HCT116 (cell line): Measurements from ENCODE around the gene AAK1. TPM values are rescaled to one million over a fixed set of nuclear protein-coding genes. Genes with fewer than 3 reads are reported as not detected.

Experiments
- ATAC-seq: fragments of 200-7000 bp; cut with Tn5 transposase; 2 replicates; pipeline ENCODE4 v1.9.1; 2020; ENCODE audit warnings: mild to moderate bottlenecking, moderate library complexity
- BruUV-seq: library from RNA; stranded (reverse); fragments of 400-500 nt; replicated peaks from 2 replicates; lab custom pipeline; 2021; lab: Mats Ljungman, UMichigan
- CTCF ChIA-PET: fragments of 300-600 bp; sonication (Branson Sonifier 250); formaldehyde crosslinking; loops from one replicate; lab custom pipeline; 2021; ENCODE audit warnings: antibody characterized with exemption; lab: Charles Lee
- POLR2A ChIA-PET: fragments of 300-600, 350-600 bp; sonication (Branson Sonifier 250); formaldehyde crosslinking; loops from one replicate; lab custom pipeline; 2021; ENCODE audit warnings: antibody characterized with exemption; lab: Charles Lee
- RAD21 ChIA-PET, 2 experiments: fragments of 300-600 bp; sonication (Branson Sonifier 250); formaldehyde crosslinking; loops; one replicate each; lab custom pipeline; 2023; ENCODE audit warnings: low total read pairs in 2 of 2; ENCODE audit not compliant: uncharacterized antibody in 2 of 2, unreplicated experiment in 2 of 2, low non-redundant PET in 1 of 2; lab: Charles Lee
- DNase-seq: peaks from one replicate; pipeline ENCODE4 v3.0.0-alpha.2; 2010; ENCODE audit warnings: low read depth, low spot score
- H2AFZ ChIP-seq: fragments of 200-600 bp; shearing (Covaris generic), sonication (generic); 2 replicates; pipeline ENCODE4 v1.6.1; 2017; ENCODE audit warnings: low read depth, mixed run types, mixed read lengths, antibody characterized with exemption, low read length; ENCODE audit not compliant: poor library complexity, severe bottlenecking
- H3K27ac ChIP-seq: 2 replicates; pipeline ENCODE4 v1.5.1; 2012; ENCODE audit warnings: low read depth, low read length
- H3K27me3 ChIP-seq: fragments of 200-600 bp; sonication (generic); 2 replicates; pipeline ENCODE4 v1.6.1; 2016; ENCODE audit warnings: mixed run types, low read length, mixed read lengths; ENCODE audit not compliant: insufficient read depth
- H3K36me3 ChIP-seq, 2 experiments: fragments of 200-500 bp in 1 of 2; fragments of 200-600 bp in 1 of 2; sonication (Bioruptor generic) in 1 of 2; sonication (generic) in 1 of 2; 2 replicates each; pipeline versions ENCODE4 v1.5.1 to v1.6.1; 2014 to 2016; ENCODE audit warnings: low read length in 2 of 2, inconsistent platforms in 1 of 2, mixed read lengths in 1 of 2, mixed run types in 1 of 2; ENCODE audit not compliant: insufficient read depth in 2 of 2, control insufficient read depth in 1 of 2
- H3K4me1 ChIP-seq, 2 experiments: fragments of 200-600 bp in 1 of 2; sonication (generic) in 1 of 2; 2 replicates each; pipeline versions ENCODE4 v1.5.1 to v1.6.1; 2012 to 2017; ENCODE audit warnings: low read length in 2 of 2, inconsistent platforms in 1 of 2, mild to moderate bottlenecking in 1 of 2, mixed read lengths in 1 of 2, mixed run types in 1 of 2, moderate library complexity in 1 of 2; ENCODE audit not compliant: insufficient read depth in 2 of 2, control insufficient read depth in 1 of 2
- H3K4me2 ChIP-seq: fragments of 200-600 bp; sonication (generic); 2 replicates; pipeline ENCODE4 v1.6.1; 2017; ENCODE audit warnings: mixed run types, low read length, mixed read lengths
- H3K4me3 ChIP-seq, 2 experiments: fragments of 200-600 bp in 1 of 2; sonication (generic) in 1 of 2; replicated peaks in 1 of 2; 2 replicates each; pipeline ENCODE4 v1.5.1; 2011 to 2016; ENCODE audit warnings: low read length in 2 of 2, control low read depth in 1 of 2, low read depth in 1 of 2, mild to moderate bottlenecking in 1 of 2, mixed read lengths in 1 of 2, mixed run types in 1 of 2
- H3K79me2 ChIP-seq: fragments of 200-600 bp; sonication (generic); 2 replicates; pipeline ENCODE4 v1.6.1; 2017; ENCODE audit warnings: mild to moderate bottlenecking, mixed run types, low read length, moderate library complexity, mixed read lengths; ENCODE audit not compliant: insufficient read depth
- H3K9ac ChIP-seq: fragments of 200-600 bp; sonication (generic); 2 replicates; pipeline ENCODE4 v1.6.1; 2016; ENCODE audit warnings: low read length, mixed read lengths
- H3K9me2 ChIP-seq: fragments of 200-600 bp; sonication (generic), shearing (Covaris generic); 2 replicates; pipeline ENCODE4 v1.6.1; 2017; ENCODE audit warnings: mixed run types, mild to moderate bottlenecking, moderate library complexity; ENCODE audit not compliant: insufficient read depth
- H3K9me3 ChIP-seq, 2 experiments: fragments of 200-500 bp in 1 of 2; fragments of 200-600 bp in 1 of 2; sonication (Bioruptor generic) in 1 of 2; sonication (generic) in 1 of 2; 2 replicates each; pipeline ENCODE4 v1.6.1; 2014 to 2017; ENCODE audit warnings: low read length in 2 of 2, mixed read lengths in 2 of 2, inconsistent platforms in 1 of 2, low read depth in 1 of 2, mild to moderate bottlenecking in 1 of 2, mixed run types in 1 of 2, moderate library complexity in 1 of 2; ENCODE audit not compliant: control insufficient read depth in 1 of 2, insufficient read depth in 1 of 2
- H4K20me1 ChIP-seq: fragments of 200-600 bp; sonication (generic), shearing (Covaris generic); 2 replicates; pipeline ENCODE4 v1.6.1; 2017; ENCODE audit warnings: mixed run types, mild to moderate bottlenecking, moderate library complexity; ENCODE audit not compliant: insufficient read depth
- EGR1 ChIP-seq: IDR thresholded peaks from 2 replicates; pipeline ENCODE4 v1.6.1; 2012; ENCODE audit warnings: low read depth
- ELF1 ChIP-seq: IDR thresholded peaks from 2 replicates; pipeline ENCODE4 v1.6.1; 2012; ENCODE audit warnings: low read depth, borderline replicate concordance
- JUND ChIP-seq: IDR thresholded peaks from 2 replicates; pipeline ENCODE4 v1.6.1; 2012
- SIN3A ChIP-seq: IDR thresholded peaks from 2 replicates; pipeline ENCODE4 v1.6.1; 2012; ENCODE audit warnings: low read depth
- SP1 ChIP-seq: IDR thresholded peaks from 2 replicates; pipeline ENCODE4 v1.6.1; 2012; ENCODE audit warnings: low read depth
- SRF ChIP-seq: IDR thresholded peaks from 2 replicates; pipeline ENCODE4 v1.6.1; 2012; ENCODE audit warnings: low read depth
- YY1 ChIP-seq: IDR thresholded peaks from 2 replicates; pipeline ENCODE4 v1.6.1; 2011; ENCODE audit warnings: low read length, low read depth, moderate library complexity, mild to moderate bottlenecking; ENCODE audit not compliant: insufficient replicate concordance; ENCODE audit errors: extremely low read depth
- intact Hi-C: fragments of 100-400 bp; cut with micrococcal nuclease; formaldehyde crosslinking; loops from 2 replicates; pipeline ENCODE4 v1.10.0; 2022
- total RNA-seq: library from RNA; stranded (reverse); gene quantifications from one replicate; pipeline ENCODE4 v1.2.1, GENCODE V29; 2021; ENCODE audit not compliant: unreplicated experiment
- TF ChIP-seq, protein P1 (sequence below): IDR thresholded peaks from 2 replicates; pipeline ENCODE4 v1.6.1; 2011; ENCODE audit warnings: mild to moderate bottlenecking, low read length, moderate library complexity; ENCODE audit not compliant: insufficient replicate concordance; ENCODE audit errors: extremely low read depth
- TF ChIP-seq, protein P2 (sequence below), 3 experiments: fragments of 200-600 bp in 1 of 3; sonication (generic) in 1 of 3; IDR thresholded peaks in 2 of 3; conservative IDR thresholded peaks in 1 of 3; 2 replicates each; pipeline ENCODE4 v1.5.1; 2012 to 2017; ENCODE audit warnings: low read depth in 2 of 3, low read length in 2 of 3, antibody characterized with exemption in 1 of 3, borderline replicate concordance in 1 of 3, control low read depth in 1 of 3, mild to moderate bottlenecking in 1 of 3, mixed read lengths in 1 of 3, mixed run types in 1 of 3, moderate library complexity in 1 of 3; ENCODE audit not compliant: insufficient read depth in 1 of 3

Gene AAK1
- total RNA-seq, 1 experiment from 2014 or later = 32.0 TPM

DNA sequence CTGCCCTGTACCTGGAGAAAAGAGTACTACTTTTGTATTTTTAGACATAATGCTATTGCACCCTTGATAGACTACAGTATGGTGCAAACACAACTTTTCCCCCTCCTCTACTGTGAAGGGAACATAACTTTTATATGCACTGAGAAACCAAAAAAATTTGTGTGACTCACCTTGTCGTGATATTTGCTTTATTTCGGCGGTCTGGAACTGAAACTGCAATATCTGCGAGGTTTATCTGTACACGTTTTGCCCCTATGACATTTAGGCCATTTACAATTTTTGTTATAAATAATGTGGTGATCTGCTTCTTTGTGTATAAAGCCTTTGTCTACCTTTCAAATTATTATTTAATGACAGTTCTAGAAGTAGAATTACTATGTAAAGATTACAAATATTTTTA, 34.4 kb upstream of the AAK1 start:
- Histone ChIP-seq H3K79me2 (no peaks in the 10 kb centered on the region), H2AFZ (no peak overlapping the region), H3K9ac (no peak overlapping the region), H3K4me2 (no peak overlapping the region), H4K20me1 (no peaks in the 10 kb centered on the region), H3K9me3 (no peaks in the 10 kb centered on the region), H3K27ac (no peak overlapping the region), H3K9me2 (no peaks in the 10 kb centered on the region), H3K36me3 (no peaks in the 10 kb centered on the region), H3K4me1 (peaks cover 7 to 19% of the 10 kb centered on the region in 2 experiments), H3K4me3 (no peak overlapping the region), H3K27me3 (no peaks in the 10 kb centered on the region)
- ChIA-PET CTCF (interaction anchor here (0.7 kb wide), 1 partner anchor 9 kb away, joined by 3 read pairs; no protein-coding TSS in a partner anchor), POLR2A (no interaction called here), RAD21 (no interaction called here)
- no TSS peak for BruUV-seq
- ATAC-seq (no peak), DNase-seq (no peak)
- TF ChIP-seq SP1 = no peak
- no peak for TF ChIP-seq JUND
- TF ChIP-seq EGR1 = no peak
- TF ChIP-seq, protein P1, sequence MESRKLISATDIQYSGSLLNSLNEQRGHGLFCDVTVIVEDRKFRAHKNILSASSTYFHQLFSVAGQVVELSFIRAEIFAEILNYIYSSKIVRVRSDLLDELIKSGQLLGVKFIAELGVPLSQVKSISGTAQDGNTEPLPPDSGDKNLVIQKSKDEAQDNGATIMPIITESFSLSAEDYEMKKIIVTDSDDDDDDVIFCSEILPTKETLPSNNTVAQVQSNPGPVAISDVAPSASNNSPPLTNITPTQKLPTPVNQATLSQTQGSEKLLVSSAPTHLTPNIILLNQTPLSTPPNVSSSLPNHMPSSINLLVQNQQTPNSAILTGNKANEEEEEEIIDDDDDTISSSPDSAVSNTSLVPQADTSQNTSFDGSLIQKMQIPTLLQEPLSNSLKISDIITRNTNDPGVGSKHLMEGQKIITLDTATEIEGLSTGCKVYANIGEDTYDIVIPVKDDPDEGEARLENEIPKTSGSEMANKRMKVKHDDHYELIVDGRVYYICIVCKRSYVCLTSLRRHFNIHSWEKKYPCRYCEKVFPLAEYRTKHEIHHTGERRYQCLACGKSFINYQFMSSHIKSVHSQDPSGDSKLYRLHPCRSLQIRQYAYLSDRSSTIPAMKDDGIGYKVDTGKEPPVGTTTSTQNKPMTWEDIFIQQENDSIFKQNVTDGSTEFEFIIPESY = no peak
- intact Hi-C loops = no loop called here

DNA sequence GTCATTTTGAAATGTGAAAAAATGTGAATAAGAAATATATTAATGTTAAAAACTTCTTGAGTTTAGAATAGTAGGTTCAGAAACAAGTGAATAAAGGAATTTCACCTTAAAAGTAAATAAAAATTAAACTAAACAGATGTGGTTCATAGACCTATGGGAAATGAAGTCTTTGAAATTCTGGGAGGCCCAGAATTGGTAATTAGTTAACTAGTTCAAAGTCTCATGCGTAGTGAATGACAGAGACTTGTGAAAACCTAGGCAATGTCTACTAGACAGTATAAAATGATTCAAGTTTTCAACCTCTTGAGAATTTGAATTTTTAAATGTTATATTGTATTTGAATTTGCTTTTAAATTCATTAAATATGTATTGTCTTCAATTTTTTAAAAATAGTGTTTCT, 32.6 kb upstream of the AAK1 start:
- no peaks in the 10 kb centered on the region for H3K27me3 ChIP-seq
- RAD21 ChIA-PET = interaction anchor here in 1 of 2 experiments (0.7 kb wide), 1 partner anchor 26 kb away, joined by 4 read pairs; no protein-coding TSS in a partner anchor
- no peaks in the 10 kb centered on the region for H3K9me2 ChIP-seq
- ATAC-seq = no peak
- no TSS peak for BruUV-seq
- no peaks in the 10 kb centered on the region for H4K20me1 ChIP-seq
- no peak for DNase-seq
- TF ChIP-seq, protein P2, sequence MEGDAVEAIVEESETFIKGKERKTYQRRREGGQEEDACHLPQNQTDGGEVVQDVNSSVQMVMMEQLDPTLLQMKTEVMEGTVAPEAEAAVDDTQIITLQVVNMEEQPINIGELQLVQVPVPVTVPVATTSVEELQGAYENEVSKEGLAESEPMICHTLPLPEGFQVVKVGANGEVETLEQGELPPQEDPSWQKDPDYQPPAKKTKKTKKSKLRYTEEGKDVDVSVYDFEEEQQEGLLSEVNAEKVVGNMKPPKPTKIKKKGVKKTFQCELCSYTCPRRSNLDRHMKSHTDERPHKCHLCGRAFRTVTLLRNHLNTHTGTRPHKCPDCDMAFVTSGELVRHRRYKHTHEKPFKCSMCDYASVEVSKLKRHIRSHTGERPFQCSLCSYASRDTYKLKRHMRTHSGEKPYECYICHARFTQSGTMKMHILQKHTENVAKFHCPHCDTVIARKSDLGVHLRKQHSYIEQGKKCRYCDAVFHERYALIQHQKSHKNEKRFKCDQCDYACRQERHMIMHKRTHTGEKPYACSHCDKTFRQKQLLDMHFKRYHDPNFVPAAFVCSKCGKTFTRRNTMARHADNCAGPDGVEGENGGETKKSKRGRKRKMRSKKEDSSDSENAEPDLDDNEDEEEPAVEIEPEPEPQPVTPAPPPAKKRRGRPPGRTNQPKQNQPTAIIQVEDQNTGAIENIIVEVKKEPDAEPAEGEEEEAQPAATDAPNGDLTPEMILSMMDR (IDR thresholded peaks at IDR 0.05 in 2 of 3, conservative IDR thresholded peaks at IDR 0.05 in 1 of 3; ENCODE audit: borderline replicate concordance in 1 of 3, insufficient read depth in 1 of 3, low read depth in 2 of 3, low read length in 2 of 3) = no peak
- TF ChIP-seq SP1 (no peak), SRF (no peak), EGR1 (no peak), SIN3A (no peak), ELF1 (no peak), YY1 (no peak)
- TF ChIP-seq, protein P1 = no peak
- peak overlapping the region; percentile 89 for H2AFZ ChIP-seq
- peak overlapping the region; percentile 74; the same call in 1 of the 2 replicates for H3K4me2 ChIP-seq
- H3K79me2 ChIP-seq = no peaks in the 10 kb centered on the region
- CTCF ChIA-PET = no interaction called here
- POLR2A ChIA-PET = no interaction called here
- no peaks in the 10 kb centered on the region for H3K36me3 ChIP-seq
- H3K9ac ChIP-seq = no peak overlapping the region
- no peaks in the 10 kb centered on the region for H3K9me3 ChIP-seq
- intact Hi-C loops = no loop called here
- no peak overlapping the region; the same call in 1 of the 2 replicates for H3K27ac ChIP-seq
- H3K4me3 ChIP-seq = no peak overlapping the region
- peaks cover 7 to 16% of the 10 kb centered on the region in 2 experiments for H3K4me1 ChIP-seq
